HG02642 (cell line): ENCODE results near the gene FIBCD1.

Experiments used
- ATAC-seq: cut with Tn5 transposase; IDR thresholded peaks from one replicate; pipeline ENCODE4 v1.9.1; 2021; ENCODE audit warnings: mild to moderate bottlenecking; ENCODE audit not compliant: unreplicated experiment, poor library complexity

Gene FIBCD1

GRCh38 chr9:130938652-130939404 is at the start of gene FIBCD1:
TSS of gene FIBCD1 (minus strand) at chr9:130939247. CDS start at chr9:130938607, 640 bp downstream.
- ATAC-seq = no peak

- no peak for ATAC-seq
Observed at GRCh38 chr9:130988400-130988747, 49.3 kb upstream of the FIBCD1 start.

GRCh38 chr9:130987738-130988399 is 48.8 kb upstream of the FIBCD1 start:
- ATAC-seq = no peak

- no peak for ATAC-seq
Observed at GRCh38 chr9:130987054-130987453, 48.0 kb upstream of the FIBCD1 start.

- no peak for ATAC-seq
Observed at GRCh38 chr9:130986356-130986965, 47.4 kb upstream of the FIBCD1 start.

GRCh38 chr9:130985606-130986162 is 46.6 kb upstream of the FIBCD1 start:
- ATAC-seq = no peak

GRCh38 chr9:130985029-130985428 is 46.0 kb upstream of the FIBCD1 start:
- no peak for ATAC-seq

GRCh38 chr9:130984521-130984920 is 45.5 kb upstream of the FIBCD1 start:
- ATAC-seq = no peak

- ATAC-seq = no peak
Observed at GRCh38 chr9:130983970-130984369, 44.9 kb upstream of the FIBCD1 start.

- no peak for ATAC-seq
Observed at GRCh38 chr9:130983359-130983670, 44.3 kb upstream of the FIBCD1 start.

- ATAC-seq = no peak
Observed at GRCh38 chr9:130982636-130983358, 43.8 kb upstream of the FIBCD1 start.

- no peak for ATAC-seq
Observed at GRCh38 chr9:130981756-130982137, 42.7 kb upstream of the FIBCD1 start.

- ATAC-seq = no peak
Observed at GRCh38 chr9:130981002-130981755, 42.1 kb upstream of the FIBCD1 start.

- ATAC-seq = no peak
Observed at GRCh38 chr9:130980526-130980925, 41.5 kb upstream of the FIBCD1 start.

- no peak for ATAC-seq
Observed at GRCh38 chr9:130979591-130980385, 40.7 kb upstream of the FIBCD1 start.

- no peak for ATAC-seq
Observed at GRCh38 chr9:130977811-130978221, 38.8 kb upstream of the FIBCD1 start.

- no peak for ATAC-seq
Observed at GRCh38 chr9:130975932-130976841, 37.1 kb upstream of the FIBCD1 start.

- no peak for ATAC-seq
Observed at GRCh38 chr9:130975156-130975555, 36.1 kb upstream of the FIBCD1 start.
